Osteocyte (in vitro differentiated cells): ENCODE data around the gene TEX28. TPM values are rescaled to one million over a fixed set of nuclear protein-coding genes. Genes with fewer than 3 reads are reported as not detected.

Experiments
- DNase-seq: peaks from one replicate; pipeline ENCODE4 v3.0.0; 2021; ENCODE audit warnings: mixed read lengths; ENCODE audit not compliant: unreplicated experiment; ENCODE audit errors: extremely low spot score
- H3K27ac Mint-ChIP-seq: one replicate; pipeline ENCODE4 v1.8.0; 2021; ENCODE audit warnings: mild to moderate bottlenecking, mixed read lengths; ENCODE audit not compliant: unreplicated experiment
- H3K27me3 Mint-ChIP-seq: one replicate; pipeline ENCODE4 v1.8.0; 2021; ENCODE audit warnings: mixed read lengths; ENCODE audit not compliant: unreplicated experiment
- H3K36me3 Mint-ChIP-seq: one replicate; pipeline ENCODE4 v1.8.0; 2021; ENCODE audit warnings: mixed read lengths; ENCODE audit not compliant: unreplicated experiment
- H3K4me1 Mint-ChIP-seq: one replicate; pipeline ENCODE4 v1.8.0; 2021; ENCODE audit warnings: mixed read lengths; ENCODE audit not compliant: unreplicated experiment
- H3K4me3 Mint-ChIP-seq: one replicate; pipeline ENCODE4 v1.8.0; 2021; ENCODE audit warnings: mild to moderate bottlenecking, moderate library complexity, mixed read lengths; ENCODE audit not compliant: unreplicated experiment
- H3K9me3 Mint-ChIP-seq: one replicate; pipeline ENCODE4 v1.8.0; 2021; ENCODE audit warnings: mixed read lengths; ENCODE audit not compliant: unreplicated experiment
- total RNA-seq: library from RNA; stranded (reverse); gene quantifications from 2 replicates; pipeline ENCODE4 v1.2.1, GENCODE V29; 2021
- TF ChIP-seq, protein P1 (sequence below): fragments of 200-600 bp; sonication (generic); IDR thresholded peaks from 2 replicates; pipeline ENCODE4 v1.5.0; 2021; ENCODE audit warnings: antibody characterized with exemption, mild to moderate bottlenecking, moderate library complexity

TEX28 gene
- total RNA-seq, 1 donor from 2014 or later = not detected

DNA sequence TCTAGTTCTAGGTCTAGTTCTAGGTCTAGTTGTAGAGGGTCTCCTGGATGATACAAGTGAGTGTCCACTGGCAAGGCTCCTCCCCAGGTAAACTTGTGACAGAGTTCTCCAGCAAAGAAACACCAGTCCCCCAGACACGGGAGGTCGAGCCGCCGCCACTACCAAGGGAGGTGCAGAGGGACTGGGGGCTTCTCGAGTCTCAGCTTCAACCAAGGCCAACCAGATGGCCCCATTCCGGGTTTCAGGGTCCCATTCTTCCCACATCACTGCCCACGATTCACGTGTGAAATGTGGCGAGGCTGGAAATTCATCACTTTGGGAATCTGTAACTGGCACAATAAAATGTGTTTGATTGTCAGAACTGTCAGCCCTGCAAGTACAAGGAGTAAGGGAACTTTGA lies 38.2 kb upstream of the TEX28 start:
- no peak for DNase-seq
- peaks cover 15% of the 10 kb centered on the region for H3K27me3 Mint-ChIP-seq
- H3K27ac Mint-ChIP-seq = no peak overlapping the region
- TF ChIP-seq, protein P1, sequence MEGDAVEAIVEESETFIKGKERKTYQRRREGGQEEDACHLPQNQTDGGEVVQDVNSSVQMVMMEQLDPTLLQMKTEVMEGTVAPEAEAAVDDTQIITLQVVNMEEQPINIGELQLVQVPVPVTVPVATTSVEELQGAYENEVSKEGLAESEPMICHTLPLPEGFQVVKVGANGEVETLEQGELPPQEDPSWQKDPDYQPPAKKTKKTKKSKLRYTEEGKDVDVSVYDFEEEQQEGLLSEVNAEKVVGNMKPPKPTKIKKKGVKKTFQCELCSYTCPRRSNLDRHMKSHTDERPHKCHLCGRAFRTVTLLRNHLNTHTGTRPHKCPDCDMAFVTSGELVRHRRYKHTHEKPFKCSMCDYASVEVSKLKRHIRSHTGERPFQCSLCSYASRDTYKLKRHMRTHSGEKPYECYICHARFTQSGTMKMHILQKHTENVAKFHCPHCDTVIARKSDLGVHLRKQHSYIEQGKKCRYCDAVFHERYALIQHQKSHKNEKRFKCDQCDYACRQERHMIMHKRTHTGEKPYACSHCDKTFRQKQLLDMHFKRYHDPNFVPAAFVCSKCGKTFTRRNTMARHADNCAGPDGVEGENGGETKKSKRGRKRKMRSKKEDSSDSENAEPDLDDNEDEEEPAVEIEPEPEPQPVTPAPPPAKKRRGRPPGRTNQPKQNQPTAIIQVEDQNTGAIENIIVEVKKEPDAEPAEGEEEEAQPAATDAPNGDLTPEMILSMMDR = no peak
- H3K9me3 Mint-ChIP-seq = no peaks in the 10 kb centered on the region
- no peaks in the 10 kb centered on the region for H3K4me1 Mint-ChIP-seq
- no peak overlapping the region for H3K4me3 Mint-ChIP-seq
- H3K36me3 Mint-ChIP-seq = no peaks in the 10 kb centered on the region

- H3K27me3 Mint-ChIP-seq = peaks cover 15% of the 10 kb centered on the region
- no peaks in the 10 kb centered on the region for H3K36me3 Mint-ChIP-seq
- peaks cover 4% of the 10 kb centered on the region for H3K4me1 Mint-ChIP-seq
- no peak for DNase-seq
- H3K27ac Mint-ChIP-seq = no peak overlapping the region
- TF ChIP-seq, protein P1 = no peak
- H3K4me3 Mint-ChIP-seq = no peak overlapping the region
- H3K9me3 Mint-ChIP-seq = no peaks in the 10 kb centered on the region
Observed at GRCh38 chrX:154332561-154332960, 37.6 kb upstream of the TEX28 start.

GRCh38 chrX:154329294-154329693 lies 34.4 kb upstream of the TEX28 start:
- Mint-ChIP-seq H3K27ac (no peak overlapping the region), H3K4me3 (no peak overlapping the region), H3K27me3 (peaks cover 15% of the 10 kb centered on the region), H3K9me3 (peaks cover 8% of the 10 kb centered on the region), H3K36me3 (no peaks in the 10 kb centered on the region), H3K4me1 (peaks cover 30% of the 10 kb centered on the region)
- DNase-seq = no peak
- TF ChIP-seq, protein P1 = no peak

GRCh38 chrX:154328646-154329045 lies 33.7 kb upstream of the TEX28 start:
- no peak overlapping the region for H3K27ac Mint-ChIP-seq
- H3K27me3 Mint-ChIP-seq = peaks cover 15% of the 10 kb centered on the region
- H3K36me3 Mint-ChIP-seq = no peaks in the 10 kb centered on the region
- no peak for DNase-seq
- H3K4me3 Mint-ChIP-seq = no peak overlapping the region
- TF ChIP-seq, protein P1 = no peak
- H3K4me1 Mint-ChIP-seq = peaks cover 30% of the 10 kb centered on the region
- H3K9me3 Mint-ChIP-seq = peaks cover 8% of the 10 kb centered on the region

DNA sequence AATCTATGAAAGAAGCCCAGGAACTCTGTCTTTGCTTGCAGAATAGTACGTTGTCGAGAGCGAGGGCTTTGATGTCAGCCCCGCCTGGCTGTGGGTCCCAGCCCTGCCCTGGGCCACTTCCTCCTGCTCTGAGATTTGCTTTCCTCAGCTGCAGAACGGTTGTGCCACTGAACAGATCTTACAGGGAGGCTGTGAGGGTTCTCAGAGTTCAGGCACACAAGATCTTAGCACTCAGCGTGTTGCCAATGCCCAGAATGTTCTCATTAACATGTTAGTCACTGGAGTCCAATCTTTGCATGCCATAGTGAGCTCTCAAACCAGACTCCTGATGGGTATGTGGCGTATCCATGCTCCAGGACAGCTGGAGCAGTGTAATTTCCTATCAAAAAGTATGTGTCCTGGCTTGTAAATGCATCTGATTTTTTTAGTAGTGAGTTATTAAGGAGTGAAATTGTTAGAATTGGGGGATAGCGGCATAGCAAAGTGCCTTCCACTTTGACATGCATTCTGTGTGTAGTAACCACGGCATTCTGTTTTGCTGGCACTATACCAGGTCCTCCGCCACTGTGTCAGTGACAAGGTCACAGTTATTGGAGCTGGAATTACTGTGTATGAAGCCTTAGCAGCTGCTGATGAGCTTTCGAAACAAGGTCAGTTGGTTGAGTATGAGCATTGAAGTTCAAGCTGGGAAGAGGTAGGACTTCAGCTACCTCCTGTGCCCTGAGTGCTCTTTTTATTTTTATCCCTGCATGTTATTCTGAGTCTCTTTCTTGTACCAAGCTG lies 32.3 kb upstream of the TEX28 start:
- TF ChIP-seq, protein P1 = no peak
- peak overlapping the region; percentile 7 for H3K27ac Mint-ChIP-seq
- DNase-seq = no peak
- H3K4me3 Mint-ChIP-seq = no peak overlapping the region
- peaks cover 34% of the 10 kb centered on the region for H3K4me1 Mint-ChIP-seq
- H3K27me3 Mint-ChIP-seq = peaks cover 21% of the 10 kb centered on the region
- peaks cover 8% of the 10 kb centered on the region for H3K9me3 Mint-ChIP-seq
- no peaks in the 10 kb centered on the region for H3K36me3 Mint-ChIP-seq
